GM15510 (cell line): Measurements from ENCODE around the gene ELK3.

Experiments
- POLR2A ChIP-seq: IDR thresholded peaks from 3 replicates; pipeline ENCODE4 v1.6.1; 2011; ENCODE audit warnings: borderline replicate concordance; ENCODE audit not compliant: insufficient read length; ENCODE audit errors: extremely low read depth

The ELK3 gene

DNA sequence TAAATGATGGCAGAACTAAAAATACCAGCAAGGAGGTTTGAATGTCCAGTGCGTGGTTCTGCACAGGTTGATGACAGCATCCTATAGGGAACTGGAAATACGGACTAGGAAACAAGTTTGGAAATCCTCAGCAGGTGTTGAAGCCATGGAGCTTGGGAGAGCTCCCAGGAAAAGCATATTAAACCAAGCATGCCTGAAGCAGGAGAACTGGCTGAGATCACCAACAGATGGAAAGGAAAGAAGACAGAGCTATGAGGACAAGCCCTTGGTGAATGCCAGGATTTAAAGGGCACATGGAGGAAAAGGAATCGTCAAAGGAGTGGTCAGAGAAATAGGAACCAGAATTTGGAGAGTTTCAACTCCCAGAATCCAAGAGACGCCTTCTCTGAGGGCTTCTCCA is 21.2 kb upstream of the ELK3 start:
- no peak for TF ChIP-seq POLR2A

DNA sequence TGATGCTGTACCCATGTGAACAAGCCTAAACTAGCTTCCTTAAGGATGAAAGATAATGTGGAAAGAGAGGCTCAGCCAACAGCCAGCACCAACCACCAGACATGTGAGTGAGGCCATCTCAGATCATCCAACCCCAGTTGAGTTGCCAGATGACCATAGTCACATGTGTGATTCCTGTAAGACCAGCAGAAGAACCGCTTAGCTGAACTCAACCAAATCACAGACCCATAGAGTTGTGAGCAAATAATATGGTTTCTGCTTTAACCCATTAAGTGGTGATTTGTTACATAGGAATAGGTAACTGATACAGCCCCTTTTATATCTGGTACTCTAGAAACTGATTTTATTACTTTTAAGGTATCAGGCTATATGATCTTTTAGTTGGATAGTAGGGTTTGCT is 17.6 kb upstream of the ELK3 start:
- no peak for TF ChIP-seq POLR2A

DNA sequence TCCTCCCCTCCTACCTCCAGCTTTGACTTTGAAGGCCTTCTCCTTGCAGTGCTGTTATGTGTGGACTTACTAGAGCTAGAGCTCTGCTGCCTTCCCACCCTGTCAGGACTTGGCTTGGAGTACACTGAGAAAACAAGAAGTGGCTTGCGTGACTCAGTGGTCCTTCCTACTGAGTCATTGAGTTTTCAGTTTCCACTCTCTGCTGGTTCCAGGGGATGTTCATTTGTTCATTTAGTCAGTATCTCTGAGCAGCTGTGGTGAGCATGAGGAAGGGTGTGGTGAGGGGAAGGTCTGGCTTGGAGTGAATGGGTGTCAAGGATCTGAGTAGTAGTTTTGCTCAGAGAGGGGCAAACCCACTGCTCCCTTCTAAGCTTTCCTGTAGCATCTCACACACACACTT is 17.2 kb upstream of the ELK3 start:
- TF ChIP-seq POLR2A = no peak

DNA sequence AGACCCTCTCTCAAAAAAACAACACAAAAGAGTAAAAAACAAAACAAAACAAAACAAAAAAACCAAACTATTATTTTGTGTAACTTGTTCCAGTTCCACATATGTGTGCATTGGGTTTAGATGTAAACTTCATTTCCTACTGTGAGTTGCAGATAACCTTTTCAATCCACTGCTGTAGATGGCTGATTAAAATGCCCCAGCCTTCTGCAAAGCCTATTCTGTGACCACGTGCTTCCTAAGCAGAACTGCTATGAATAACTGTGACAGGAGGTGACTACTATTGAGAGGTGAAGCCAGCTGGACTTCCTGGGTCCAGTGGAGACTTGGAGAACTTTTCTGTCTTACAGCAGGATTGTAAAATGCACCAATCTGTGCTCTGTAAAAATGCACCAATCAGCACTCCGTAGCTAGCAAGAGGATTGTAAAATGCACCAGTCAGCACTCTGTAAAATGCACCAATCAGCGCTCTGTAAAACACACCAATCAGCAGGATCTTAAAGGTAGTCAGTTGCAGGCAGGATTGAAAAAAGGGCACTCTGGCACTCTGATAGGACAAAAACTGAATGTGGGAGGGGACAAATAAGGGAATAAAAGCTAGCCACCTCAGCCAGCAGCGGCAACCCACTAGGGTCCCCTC is 10.3 kb upstream of the ELK3 start:
- TF ChIP-seq POLR2A = no peak

DNA sequence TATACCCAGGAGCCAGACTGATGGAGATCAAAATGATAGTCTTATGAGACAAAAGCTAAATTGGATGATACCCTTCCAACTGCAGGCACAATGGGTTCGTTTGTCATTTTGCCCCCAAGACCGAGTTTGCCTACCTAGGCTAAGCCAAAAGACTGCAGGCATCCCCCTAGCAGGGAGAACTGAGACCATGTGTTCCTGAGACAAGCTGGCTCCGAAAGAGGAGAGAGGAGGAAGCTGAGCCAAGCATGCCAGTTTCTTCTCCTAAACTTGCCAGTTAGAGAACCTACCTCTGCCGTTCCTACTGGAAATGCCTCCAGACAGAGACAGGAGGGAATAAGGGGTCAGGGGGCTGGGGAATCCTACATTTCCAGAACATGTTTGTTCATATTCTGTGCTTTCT is 8.3 kb upstream of the ELK3 start:
- no peak for TF ChIP-seq POLR2A

DNA sequence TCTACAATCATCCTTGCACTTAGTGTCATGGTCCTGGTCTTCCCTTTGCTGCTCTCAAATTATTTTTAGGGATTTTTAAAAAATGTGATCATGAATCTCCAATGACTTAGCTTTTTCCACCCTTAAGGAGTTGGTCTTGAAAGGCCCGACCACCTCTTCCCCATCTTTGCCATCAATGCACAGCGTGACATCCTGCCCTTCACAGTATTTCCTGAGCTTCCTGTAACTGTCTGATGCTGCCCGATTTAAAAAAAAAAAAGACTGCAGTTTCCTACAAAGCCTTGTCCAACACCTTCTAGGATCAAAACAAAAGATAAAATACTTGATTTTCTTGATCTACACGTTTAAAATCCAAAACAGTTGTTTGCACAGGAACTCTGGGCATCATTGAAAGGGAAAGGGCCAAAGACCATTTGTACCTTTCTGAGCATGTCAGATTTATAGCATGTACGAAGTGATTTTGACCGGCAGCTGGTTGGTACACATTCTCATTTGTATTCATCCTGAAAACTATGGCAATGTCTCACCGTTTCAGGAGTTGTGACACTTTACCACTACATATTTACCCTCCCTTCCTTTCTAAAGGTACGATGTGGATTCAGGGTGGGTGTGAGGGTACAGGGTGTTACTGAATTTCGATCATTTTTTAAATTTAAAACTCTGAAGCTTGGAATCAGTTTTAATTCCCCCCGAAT is 7.4 kb upstream of the ELK3 start:
- TF ChIP-seq POLR2A = no peak

DNA sequence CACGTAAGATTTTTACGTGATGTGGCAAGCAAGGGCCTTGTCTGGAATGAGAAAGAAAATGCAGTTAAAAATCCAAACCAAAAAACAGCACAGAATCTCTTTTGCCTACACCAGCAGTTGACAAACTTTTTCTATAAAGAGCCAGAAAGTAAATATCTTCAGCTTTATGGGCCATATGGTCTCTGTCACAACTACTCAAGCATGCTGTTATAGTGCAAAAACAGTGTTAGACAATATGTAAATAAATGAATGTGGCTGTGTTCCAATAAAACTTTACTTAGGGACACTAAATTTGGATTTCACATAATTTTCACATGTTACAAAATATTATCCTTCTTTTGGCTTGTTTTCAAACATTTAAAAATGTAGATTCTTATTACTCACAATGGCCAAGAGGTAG is 6.2 kb upstream of the ELK3 start:
- TF ChIP-seq POLR2A = no peak

DNA sequence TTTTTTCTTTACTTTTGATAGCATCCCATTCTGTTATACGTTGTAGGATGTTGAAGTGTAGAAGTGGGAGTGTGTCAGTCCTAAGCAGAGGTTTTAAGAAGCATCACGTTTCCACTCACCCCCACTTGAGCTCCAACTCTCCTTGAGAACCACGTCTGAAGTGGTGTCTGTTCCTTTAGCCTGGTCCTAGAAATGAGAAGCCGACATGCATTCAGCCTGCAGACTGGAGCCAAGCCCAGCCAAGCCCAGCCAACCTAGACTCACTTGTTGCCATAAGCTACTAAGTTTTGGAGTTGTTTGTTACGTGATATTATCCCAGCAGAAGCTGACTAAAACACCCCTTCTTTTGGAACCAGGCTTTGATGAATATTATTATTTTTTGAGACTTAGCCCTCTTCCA is 4.4 kb upstream of the ELK3 start:
- no peak for TF ChIP-seq POLR2A

DNA sequence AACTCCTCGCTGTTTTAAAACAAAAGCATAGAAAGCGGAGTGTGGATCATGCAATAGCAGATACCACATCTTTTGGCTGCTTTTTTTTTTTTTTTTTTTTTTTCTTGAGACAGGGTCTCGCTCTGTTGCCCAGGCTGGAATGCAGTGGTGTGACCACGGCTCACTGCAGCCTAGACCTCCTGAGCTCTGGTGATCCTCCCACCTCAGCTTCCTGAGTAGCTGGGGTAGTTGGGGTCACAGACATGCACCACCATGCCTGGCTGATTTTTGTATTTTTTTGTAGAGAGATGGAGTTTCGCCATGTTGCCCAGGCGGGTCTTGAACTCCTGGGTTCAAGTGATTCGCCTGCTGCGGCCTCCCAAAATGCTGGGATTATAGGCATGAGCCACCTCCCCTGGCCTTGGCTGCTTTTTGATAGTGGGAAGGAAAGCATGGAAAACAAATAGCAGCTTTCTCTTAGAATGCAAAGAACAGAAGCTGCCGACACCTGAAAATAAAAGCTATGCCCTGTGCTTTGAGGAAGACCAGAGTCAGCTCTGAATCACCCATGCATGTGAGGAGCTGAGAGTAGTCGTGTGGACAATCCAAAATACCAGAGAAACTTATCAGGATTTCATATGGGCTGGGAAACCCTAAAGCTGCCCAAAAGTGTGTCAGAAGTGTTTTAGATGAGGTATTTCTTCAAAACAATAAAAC is 3.6 kb upstream of the ELK3 start:
- no peak for TF ChIP-seq POLR2A

DNA sequence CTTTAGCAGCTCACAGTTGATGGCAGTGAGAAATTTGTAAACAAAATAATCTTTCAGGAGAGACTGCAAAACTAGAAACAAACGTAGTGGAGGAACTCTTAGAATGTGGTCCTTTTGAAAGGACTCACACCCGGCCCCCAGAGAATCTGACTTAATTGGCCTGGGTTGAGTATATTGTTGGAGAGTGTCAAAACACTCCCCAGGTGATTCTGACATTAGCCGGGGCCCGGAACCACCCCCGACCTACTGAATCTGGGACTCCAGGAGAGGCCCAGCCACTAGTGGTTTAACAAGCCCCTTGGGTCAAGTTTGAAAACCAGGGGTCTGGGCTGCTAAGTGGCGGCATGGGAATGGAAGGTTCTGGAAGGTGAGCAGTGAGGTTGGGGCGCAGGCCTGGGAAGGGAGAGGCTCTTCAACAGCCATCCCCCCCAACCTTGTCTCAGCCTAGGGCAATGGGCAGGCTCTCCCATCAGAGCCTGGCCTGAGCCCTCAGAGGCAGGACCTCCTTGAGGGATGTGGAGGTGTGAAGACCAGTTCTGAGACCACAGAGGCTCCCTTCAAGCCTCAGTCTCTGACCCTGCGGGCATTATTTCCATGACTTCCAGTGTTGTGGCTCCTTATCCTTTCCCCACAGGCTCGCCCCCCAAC is 1.1 kb upstream of the ELK3 start:
- TF ChIP-seq POLR2A = no peak

DNA sequence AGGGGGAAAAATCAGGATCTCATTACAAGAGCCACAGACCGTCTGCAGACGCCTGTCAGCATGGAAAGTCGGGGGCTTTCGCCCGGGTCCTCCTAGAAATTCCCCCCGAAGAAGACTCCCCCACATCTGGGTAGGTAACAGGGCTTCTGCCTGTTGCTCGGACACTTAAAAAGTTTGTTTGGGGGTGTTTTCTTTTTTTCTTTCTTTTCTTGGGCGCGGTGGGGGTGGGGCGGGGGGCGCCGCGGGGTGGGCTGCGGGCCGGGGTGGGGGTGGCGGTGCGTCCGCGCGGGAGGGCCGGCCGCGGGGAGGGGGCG is 358 bp downstream of the ELK3 start:
- no peak for TF ChIP-seq POLR2A

DNA sequence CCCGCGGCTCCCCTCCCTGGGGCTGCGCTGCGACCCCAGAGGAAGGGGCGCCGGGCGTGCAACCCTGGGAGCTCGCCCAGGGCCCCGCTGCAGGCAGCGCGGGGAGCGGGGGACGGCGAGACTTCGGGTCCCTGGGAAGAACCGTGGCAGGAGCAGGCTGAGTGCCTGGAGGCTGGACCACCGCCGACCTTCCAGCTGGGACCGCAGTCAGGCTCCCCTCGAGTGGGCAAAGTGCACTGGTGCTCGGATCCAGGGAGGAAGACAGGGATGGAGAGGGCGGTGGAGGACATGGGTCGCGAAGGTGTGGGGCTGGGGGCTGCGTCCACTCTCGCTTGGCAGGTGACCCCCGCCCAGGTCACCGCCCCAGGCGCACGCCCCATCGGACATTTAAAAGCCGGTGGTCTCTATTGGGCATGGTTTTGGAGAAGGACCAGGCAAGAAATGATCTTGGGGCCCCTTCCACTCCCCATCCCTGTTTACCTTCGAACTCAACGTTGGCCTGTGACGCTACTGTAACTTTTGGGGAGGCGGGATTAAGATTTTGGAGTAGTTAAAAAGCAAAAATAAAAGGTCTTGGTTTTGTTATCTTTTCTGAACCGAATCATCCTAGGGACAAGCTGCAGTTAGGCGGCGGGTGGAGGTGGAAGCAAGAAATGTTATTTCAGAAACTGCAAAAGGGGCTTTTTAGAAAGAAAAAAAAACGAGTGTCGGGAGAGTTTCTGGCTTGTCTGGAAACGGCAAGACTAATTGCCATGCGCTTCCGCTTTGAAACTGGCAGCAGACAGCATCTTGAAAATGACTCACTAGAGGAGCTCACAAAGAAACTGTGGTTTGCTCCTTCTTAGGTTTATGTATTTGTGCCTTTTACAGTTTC is 1.0 kb downstream of the ELK3 start:
- no peak for TF ChIP-seq POLR2A

DNA sequence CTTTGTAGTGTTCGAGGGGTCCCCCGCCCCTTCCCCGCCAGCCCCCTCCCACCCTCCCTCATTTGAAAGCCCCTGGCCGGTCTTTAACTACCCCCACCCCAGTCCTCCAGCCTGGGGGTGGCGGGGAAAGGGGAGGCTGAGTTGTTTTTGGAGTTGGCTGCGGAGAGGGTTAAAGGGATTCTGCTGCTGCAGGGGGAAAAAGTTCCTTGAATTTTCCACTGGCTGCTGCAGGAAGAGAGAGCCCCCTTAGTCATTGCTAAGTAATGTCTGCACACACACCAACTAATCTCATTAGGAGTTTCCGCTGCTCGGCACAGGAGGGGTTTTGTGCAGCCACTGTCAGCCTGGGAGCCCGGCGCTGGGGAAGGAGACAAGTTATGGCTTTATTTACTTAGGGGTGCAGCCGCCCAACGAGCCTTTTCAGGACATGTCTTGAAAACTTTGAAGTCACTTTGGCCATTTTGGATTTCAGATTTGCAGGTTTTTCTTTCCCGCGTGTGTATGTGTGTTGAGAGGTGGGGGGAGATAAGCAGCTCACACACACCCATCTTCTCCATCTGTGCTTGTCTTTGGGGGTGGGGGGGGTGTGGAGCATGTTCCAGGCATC is 1.8 kb downstream of the ELK3 start:
- TF ChIP-seq POLR2A = no peak

DNA sequence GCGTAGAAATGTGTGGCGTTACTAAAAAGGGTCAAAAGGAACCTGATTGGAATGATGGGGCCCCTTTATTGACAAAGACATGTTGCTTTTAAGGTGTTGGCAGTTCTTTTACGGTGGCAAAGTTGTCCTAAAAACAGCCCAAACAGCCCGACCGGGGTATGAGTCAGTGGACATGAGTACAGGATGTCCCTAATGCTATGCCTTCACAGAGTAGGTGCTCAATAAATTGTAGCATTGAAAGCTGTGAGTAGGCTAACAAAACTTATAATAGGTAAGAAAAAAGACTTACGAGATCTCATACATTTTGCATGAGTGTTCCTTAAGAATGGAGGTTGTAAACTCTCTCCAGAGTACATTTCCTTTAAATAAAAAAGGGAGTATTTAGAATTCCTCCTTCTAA is 2.6 kb downstream of the ELK3 start:
- no peak for TF ChIP-seq POLR2A
